Colonic mucosa (tissue), 4 donors: ENCODE results near the gene MFSD6. TPM values are rescaled to one million over a fixed set of nuclear protein-coding genes. Genes with fewer than 3 reads are reported as not detected.

ENCODE experiments used
- DNase-seq: peaks from one replicate; pipeline ENCODE4 v3.0.0-alpha.2; 2020
- H3K27ac ChIP-seq: fragments of 200-600 bp; one replicate; pipeline ENCODE4 v1.8.0; 2021
- H3K27me3 ChIP-seq: fragments of 200-600 bp; one replicate; pipeline ENCODE4 v1.8.0; 2021
- H3K36me3 ChIP-seq: fragments of 200-600 bp; one replicate; pipeline ENCODE4 v1.8.0; 2021
- H3K4me1 ChIP-seq: fragments of 200-600 bp; one replicate; pipeline ENCODE4 v1.8.0; 2021; ENCODE audit warnings: mild to moderate bottlenecking
- H3K4me3 ChIP-seq: fragments of 200-600 bp; one replicate; pipeline ENCODE4 v1.8.0; 2021
- H3K9ac ChIP-seq, 2 donors: one replicate each; pipeline ENCODE4 v1.7.0; 2013; ENCODE audit warnings: control low read depth in 2 of 2, low read depth in 2 of 2, low read length in 2 of 2
- H3K9me3 ChIP-seq: fragments of 200-600 bp; one replicate; pipeline ENCODE4 v1.8.0; 2021
- intact Hi-C: fragments of 100-400 bp; cut with DNase I; formaldehyde crosslinking; loops from one replicate; pipeline ENCODE4 v1.14.1; 2022
- total RNA-seq, 2 donors: library from RNA; stranded (reverse); fragmentation: NEBNext Ultra II Directional in 1 of 2; extraction: Animal tissue kit (Norgen Biotek cat#: 25700) in 1 of 2; gene quantifications; one replicate each; pipeline ENCODE4 v1.2.1, GENCODE V29; 2021
- TF ChIP-seq, protein P1 (sequence below): fragments of 200-600 bp; IDR thresholded peaks from one replicate; pipeline ENCODE4 v1.8.0; 2022; ENCODE audit warnings: antibody characterized with exemption, mild to moderate bottlenecking
- donor health status: healthy.
- donor health status: DM: no; HTN: no; CAD: no.
- donor health status: DM: no; HTN: no; CAD: no.

MFSD6 gene
- total RNA-seq, 2 donors from 2014 or later: 60.9 to 83.3 TPM

DNA sequence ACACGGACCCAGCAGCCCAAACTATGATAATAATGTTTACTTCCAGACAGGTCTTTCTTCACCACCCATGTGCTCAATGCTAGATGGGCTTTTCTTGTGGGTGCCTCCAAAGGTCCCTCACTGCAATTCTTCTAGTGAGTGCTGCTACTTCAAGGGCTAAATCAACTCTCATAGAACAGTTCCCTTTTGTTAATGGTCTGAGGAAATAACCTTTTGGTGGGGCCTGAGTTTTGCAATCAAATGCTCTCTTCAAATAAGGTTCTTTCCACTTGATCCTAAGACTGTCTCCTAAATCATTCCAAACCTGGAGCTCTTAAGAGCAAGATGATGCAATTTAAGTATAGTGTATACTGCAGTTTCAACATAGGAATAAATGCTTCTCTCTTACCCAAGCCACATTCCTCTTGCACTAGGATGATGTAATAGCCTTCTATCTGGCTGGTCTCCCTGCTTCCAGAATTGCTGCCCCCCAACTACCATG, 120.4 kb downstream of the MFSD6 start:
- H3K4me3 ChIP-seq: no peak overlapping the region
- no peaks in the 10 kb centered on the region for H3K4me1 ChIP-seq
- no peaks in the 10 kb centered on the region for H3K36me3 ChIP-seq
- no peak for DNase-seq
- H3K27ac ChIP-seq: no peak overlapping the region
- no peaks in the 10 kb centered on the region for H3K9me3 ChIP-seq
- TF ChIP-seq, protein P1, sequence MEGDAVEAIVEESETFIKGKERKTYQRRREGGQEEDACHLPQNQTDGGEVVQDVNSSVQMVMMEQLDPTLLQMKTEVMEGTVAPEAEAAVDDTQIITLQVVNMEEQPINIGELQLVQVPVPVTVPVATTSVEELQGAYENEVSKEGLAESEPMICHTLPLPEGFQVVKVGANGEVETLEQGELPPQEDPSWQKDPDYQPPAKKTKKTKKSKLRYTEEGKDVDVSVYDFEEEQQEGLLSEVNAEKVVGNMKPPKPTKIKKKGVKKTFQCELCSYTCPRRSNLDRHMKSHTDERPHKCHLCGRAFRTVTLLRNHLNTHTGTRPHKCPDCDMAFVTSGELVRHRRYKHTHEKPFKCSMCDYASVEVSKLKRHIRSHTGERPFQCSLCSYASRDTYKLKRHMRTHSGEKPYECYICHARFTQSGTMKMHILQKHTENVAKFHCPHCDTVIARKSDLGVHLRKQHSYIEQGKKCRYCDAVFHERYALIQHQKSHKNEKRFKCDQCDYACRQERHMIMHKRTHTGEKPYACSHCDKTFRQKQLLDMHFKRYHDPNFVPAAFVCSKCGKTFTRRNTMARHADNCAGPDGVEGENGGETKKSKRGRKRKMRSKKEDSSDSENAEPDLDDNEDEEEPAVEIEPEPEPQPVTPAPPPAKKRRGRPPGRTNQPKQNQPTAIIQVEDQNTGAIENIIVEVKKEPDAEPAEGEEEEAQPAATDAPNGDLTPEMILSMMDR: no peak
- no peaks in the 10 kb centered on the region for H3K27me3 ChIP-seq
- H3K9ac ChIP-seq: no peak overlapping the region
- intact Hi-C loops: loop anchor here (10.0 kb wide), 1 partner anchor 444 kb away; no protein-coding TSS in a partner anchor

DNA sequence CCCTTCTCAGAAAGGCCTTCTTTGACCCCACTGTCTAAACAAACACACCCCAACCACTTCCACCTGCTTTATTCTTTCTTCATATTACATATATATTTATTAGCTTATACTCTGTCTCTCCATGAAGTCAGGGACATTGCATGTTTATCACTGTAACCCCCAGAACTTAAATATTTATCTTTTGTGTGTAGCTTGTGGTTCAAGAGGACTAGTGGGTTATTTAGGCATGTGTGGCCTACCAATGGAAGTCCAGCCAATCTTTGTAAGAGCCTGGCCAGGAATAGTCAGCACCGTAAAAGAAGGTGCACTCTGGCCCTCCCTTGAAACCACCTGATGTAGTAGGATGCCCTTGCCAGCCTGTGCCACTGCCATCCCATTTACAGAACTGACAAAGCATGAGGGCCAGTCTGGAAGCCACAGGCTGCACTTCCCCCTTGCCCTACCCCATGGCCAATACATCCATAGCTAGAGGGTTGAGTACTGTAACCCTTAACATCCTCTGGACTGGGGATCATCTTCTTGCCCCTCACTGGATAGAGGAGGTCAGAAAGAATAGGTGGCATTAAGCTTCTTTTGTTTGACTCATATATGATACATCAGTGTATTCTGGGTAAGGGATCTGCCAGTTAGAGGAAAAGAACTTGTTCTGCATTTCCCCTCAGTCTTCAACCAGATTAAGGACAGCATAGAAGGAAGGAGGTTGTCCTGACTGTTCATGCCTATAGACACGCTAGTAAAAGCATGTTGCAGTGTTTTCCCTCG, 121.5 kb downstream of the MFSD6 start:
- Histone ChIP-seq H3K27me3 (no peaks in the 10 kb centered on the region), H3K27ac (no peak overlapping the region), H3K9me3 (no peaks in the 10 kb centered on the region), H3K4me3 (no peak overlapping the region), H3K9ac (no peak overlapping the region), H3K36me3 (no peaks in the 10 kb centered on the region), H3K4me1 (no peaks in the 10 kb centered on the region)
- TF ChIP-seq, protein P1: no peak
- intact Hi-C loops: loop anchor here (10.0 kb wide), 1 partner anchor 445 kb away; no protein-coding TSS in a partner anchor
- no peak for DNase-seq

DNA sequence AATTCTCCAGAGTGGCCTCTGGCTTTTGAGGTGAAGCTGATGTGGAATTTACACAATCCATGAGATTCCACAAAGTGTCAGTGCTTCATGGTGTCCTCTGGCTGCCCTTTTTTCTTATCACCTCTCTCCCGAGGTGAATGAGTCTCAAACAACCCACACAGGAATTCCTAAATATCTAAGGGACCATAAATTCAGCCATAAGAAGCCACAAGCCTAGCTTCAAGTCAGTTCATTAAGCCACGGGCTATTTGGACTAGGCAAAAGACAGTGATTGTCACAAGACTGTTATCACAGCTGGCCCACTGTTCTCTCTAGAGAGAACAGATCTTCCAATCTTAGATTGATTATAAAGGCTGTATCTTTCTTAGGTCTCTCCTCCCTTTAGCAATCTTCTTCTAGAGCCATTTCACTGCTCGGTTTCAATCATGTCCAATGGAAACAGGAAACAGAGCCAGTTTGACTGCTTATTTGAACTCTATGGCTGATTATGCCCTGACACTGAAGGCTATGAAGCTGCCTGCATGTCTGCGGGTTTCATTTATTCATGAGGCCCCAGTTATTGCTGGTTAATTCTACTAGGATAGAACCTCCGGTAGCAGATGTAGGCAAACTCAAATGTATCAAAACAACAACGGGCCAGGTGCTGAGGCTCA, 122.2 kb downstream of the MFSD6 start:
- no peaks in the 10 kb centered on the region for H3K27me3 ChIP-seq
- H3K36me3 ChIP-seq: no peaks in the 10 kb centered on the region
- no peak overlapping the region for H3K4me3 ChIP-seq
- intact Hi-C loops: no loop called here
- H3K4me1 ChIP-seq: no peaks in the 10 kb centered on the region
- TF ChIP-seq, protein P1: no peak
- H3K27ac ChIP-seq: no peak overlapping the region
- H3K9ac ChIP-seq: no peak overlapping the region
- DNase-seq: no peak
- no peaks in the 10 kb centered on the region for H3K9me3 ChIP-seq

DNA sequence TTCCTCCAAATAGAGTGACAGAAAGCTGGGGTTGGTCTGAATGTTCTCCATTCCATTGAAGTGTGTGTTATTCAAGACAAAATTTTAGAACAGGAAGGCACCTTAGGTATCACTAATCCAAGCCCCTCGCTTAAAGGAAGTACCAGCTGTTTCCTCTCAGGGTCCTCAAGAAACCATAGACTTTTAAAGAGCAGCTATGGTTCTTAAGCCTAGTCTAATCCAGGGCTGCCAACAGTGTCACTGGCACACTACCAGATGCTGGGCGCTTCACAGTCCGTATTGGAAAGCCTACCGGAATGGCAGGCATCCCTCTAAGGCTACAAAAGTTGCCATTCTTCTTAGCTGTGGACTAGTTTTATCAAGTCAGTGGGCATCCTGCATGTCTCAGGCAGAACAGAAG, 124.4 kb downstream of the MFSD6 start:
- no peaks in the 10 kb centered on the region for H3K27me3 ChIP-seq
- H3K4me1 ChIP-seq: no peaks in the 10 kb centered on the region
- H3K36me3 ChIP-seq: no peaks in the 10 kb centered on the region
- H3K9me3 ChIP-seq: no peaks in the 10 kb centered on the region
- intact Hi-C loops: no loop called here
- no peak overlapping the region for H3K4me3 ChIP-seq
- TF ChIP-seq, protein P1: no peak
- DNase-seq: no peak
- H3K9ac ChIP-seq: peak overlapping the region in 1 of 2 donors; percentile 22
- H3K27ac ChIP-seq: no peak overlapping the region

DNA sequence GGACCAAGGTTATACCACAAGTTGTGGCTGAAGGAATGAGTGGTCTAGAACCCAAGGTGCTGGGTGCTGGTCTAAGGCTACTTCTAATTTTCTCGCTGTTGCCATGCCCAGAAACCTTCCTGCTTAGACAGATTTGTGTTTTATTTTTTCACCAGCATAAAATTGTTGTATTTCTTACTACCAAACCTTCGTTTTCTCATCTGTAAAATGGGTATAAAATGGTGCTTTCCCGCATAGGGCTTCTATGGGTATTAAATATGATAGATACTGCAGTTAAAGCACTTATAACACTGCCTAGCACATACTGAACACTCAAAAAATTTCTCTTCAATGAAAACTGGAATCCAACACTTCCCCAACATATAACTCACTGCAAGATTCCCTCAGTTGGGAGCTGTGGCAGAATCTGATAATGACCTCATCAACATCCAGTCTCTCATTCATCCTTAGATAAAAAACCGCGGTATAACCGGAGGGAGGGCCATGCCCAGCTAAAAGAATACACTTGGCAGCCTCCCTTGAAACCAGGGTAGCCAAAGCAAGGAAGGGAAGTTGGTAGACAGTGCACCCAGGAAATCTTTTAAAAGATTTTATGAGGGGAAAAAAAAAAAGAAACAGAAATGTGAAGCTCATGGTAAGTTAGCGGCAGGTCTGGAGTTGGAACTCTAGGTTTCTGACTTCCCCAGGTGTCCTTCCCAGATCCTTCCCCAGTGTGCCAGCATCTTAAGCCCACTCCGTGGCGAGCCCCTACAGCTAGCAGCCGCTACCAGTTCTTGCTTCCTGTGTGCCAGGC, 125.2 kb downstream of the MFSD6 start:
- Histone ChIP-seq H3K9me3 (no peaks in the 10 kb centered on the region), H3K27me3 (no peaks in the 10 kb centered on the region), H3K27ac (peak overlapping the region; percentile 93), H3K4me1 (no peaks in the 10 kb centered on the region), H3K36me3 (no peaks in the 10 kb centered on the region), H3K4me3 (peak overlapping the region; percentile 76), H3K9ac (peak overlapping the region; percentile 71 to 95)
- no peak for DNase-seq
- TF ChIP-seq, protein P1: no peak
- intact Hi-C loops: no loop called here
